B cell (primary cell): ENCODE results near the gene ARHGAP18.

ENCODE experiments used
- CTCF ChIP-seq: fragments of 200-600 bp; IDR thresholded peaks from one replicate; pipeline ENCODE4 v1.8.0; 2022; ENCODE audit warnings: antibody characterized with exemption, mild to moderate bottlenecking
- EZH2 ChIP-seq: IDR thresholded peaks from 2 replicates; pipeline ENCODE4 v1.6.1; 2012; ENCODE audit warnings: borderline replicate concordance, low read depth, mild to moderate bottlenecking, moderate library complexity, low read length; ENCODE audit not compliant: insufficient read depth, poor library complexity, severe bottlenecking

DNA sequence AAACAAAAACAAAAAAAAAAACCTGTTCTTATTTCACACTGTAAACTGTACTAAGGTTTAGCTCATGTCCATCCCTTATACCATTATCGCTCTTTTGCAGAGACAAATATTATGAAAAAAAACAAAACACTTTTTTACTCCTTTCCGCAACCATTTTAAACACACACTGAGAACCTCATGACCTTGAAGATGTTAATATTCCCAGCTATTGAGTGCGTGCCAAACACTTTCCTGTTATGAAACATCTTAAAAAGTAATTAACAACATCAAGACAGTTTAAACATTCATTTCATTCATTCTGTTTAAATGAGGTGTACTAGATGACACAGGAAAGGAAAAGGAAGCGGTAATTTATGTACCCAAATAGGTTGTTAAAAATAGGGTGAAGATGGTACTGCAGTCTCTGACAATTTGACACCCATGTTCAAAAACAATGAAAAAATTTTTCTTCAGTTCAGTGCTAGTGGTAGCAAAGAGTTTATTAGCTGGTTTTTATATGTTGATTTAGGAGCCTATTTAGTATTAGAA is 3.9 kb upstream of the ARHGAP18 start:
- no peak for TF ChIP-seq CTCF
- no peak for TF ChIP-seq EZH2
